Anterior cingulate cortex (tissue), 58 donors: ENCODE results near the gene MAN2A1.
"Not testable (repeated sequence)": the region's sequence is repeated elsewhere in the genome, so short reads cannot be mapped to it uniquely, and the experiment has no call there.

Experiments used
- DNase-seq, 58 donors: peaks; one replicate each; lab custom pipeline; 2025; lab: John Stamatoyannopoulos, UW

MAN2A1 gene

GRCh38 chr5:109805472-109805871, 115.7 kb downstream of the MAN2A1 start:
- no peak for DNase-seq

- DNase-seq: no peak
Measured at GRCh38 chr5:109805883-109806282, 116.2 kb downstream of the MAN2A1 start.

- DNase-seq: no peak
Measured at GRCh38 chr5:109812698-109813097, 123.0 kb downstream of the MAN2A1 start.

- DNase-seq: no peak
Measured at GRCh38 chr5:109816732-109817131, 127.0 kb downstream of the MAN2A1 start.

GRCh38 chr5:109819878-109820277, 130.2 kb downstream of the MAN2A1 start:
- DNase-seq: no peak

- no peak for DNase-seq
Measured at GRCh38 chr5:109823597-109823996, 133.9 kb downstream of the MAN2A1 start.

- DNase-seq: no peak
Measured at GRCh38 chr5:109825450-109825849, 135.7 kb downstream of the MAN2A1 start.

- no peak for DNase-seq
Measured at GRCh38 chr5:109826426-109826825, 136.7 kb downstream of the MAN2A1 start.

- no peak for DNase-seq
Measured at GRCh38 chr5:109829331-109829730, 139.6 kb downstream of the MAN2A1 start.

- DNase-seq: peak in 1 of 58 donors; percentile 1
Measured at GRCh38 chr5:109830955-109831502, 141.3 kb downstream of the MAN2A1 start.

GRCh38 chr5:109832207-109833188, 142.8 kb downstream of the MAN2A1 start:
- DNase-seq: not testable (repeated sequence)

- DNase-seq: no peak
Measured at GRCh38 chr5:109833946-109834345, 144.2 kb downstream of the MAN2A1 start.

- peak in 4 of 58 donors; percentile 3 to 21 (median 8) for DNase-seq
Measured at GRCh38 chr5:109836280-109836679, 146.6 kb downstream of the MAN2A1 start.

GRCh38 chr5:109837231-109837861, 147.6 kb downstream of the MAN2A1 start:
- no peak for DNase-seq

- no peak for DNase-seq
Measured at GRCh38 chr5:109838157-109838556, 148.4 kb downstream of the MAN2A1 start.

- no peak for DNase-seq
Measured at GRCh38 chr5:109844148-109844547, 154.4 kb downstream of the MAN2A1 start.

GRCh38 chr5:109844695-109845094, 155.0 kb downstream of the MAN2A1 start:
- DNase-seq: no peak

- no peak for DNase-seq
Measured at GRCh38 chr5:109848130-109848529, 158.4 kb downstream of the MAN2A1 start.

- no peak for DNase-seq
Measured at GRCh38 chr5:109849478-109850088, 159.9 kb downstream of the MAN2A1 start.

GRCh38 chr5:109852371-109853155, 162.8 kb downstream of the MAN2A1 start:
- no peak for DNase-seq
